ENCODE results near the gene FOXN3.

Gene FOXN3

DNA sequence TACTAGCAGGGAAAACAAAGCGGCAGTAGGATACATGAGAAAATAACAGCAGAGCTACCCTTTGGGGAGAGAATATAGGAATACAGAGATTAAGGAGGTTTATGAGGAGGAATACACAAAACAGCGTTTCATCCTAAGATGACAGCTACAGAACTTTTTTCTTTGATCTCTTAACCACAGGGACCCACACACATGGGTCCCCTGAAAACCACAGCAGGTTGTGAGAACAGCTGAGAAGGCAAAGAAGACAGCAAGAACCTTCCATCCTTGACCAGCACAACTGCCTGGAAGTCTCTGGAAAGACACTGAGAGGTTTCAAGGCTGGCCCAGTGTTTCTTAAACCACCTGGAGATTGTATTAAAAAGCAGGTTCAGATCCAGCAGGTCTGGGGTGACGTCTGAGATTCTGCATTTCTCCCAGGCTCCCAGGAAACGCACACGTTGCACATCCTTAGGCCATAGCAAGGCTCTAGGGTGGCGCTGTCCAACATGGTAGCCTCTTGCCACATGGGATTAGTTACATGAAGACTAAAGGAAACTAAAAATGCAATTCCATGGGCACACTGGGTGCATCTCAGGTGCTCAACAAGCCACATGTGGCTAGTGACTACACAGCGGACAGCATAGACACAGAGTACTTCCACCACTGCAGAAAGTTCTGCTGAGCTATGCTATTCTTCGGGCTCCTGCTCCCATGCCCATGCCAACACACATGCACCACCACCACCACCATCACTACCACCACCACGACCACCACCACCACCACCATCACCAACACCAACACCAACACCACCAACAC lies 92.3 kb downstream of the FOXN3 start:
- TF ChIP-seq, protein P1, sequence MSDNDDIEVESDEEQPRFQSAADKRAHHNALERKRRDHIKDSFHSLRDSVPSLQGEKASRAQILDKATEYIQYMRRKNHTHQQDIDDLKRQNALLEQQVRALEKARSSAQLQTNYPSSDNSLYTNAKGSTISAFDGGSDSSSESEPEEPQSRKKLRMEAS (IDR thresholded peaks at IDR 0.05; ENCODE audit: low read depth, low read length): no peak
- TF ChIP-seq, protein P2, sequence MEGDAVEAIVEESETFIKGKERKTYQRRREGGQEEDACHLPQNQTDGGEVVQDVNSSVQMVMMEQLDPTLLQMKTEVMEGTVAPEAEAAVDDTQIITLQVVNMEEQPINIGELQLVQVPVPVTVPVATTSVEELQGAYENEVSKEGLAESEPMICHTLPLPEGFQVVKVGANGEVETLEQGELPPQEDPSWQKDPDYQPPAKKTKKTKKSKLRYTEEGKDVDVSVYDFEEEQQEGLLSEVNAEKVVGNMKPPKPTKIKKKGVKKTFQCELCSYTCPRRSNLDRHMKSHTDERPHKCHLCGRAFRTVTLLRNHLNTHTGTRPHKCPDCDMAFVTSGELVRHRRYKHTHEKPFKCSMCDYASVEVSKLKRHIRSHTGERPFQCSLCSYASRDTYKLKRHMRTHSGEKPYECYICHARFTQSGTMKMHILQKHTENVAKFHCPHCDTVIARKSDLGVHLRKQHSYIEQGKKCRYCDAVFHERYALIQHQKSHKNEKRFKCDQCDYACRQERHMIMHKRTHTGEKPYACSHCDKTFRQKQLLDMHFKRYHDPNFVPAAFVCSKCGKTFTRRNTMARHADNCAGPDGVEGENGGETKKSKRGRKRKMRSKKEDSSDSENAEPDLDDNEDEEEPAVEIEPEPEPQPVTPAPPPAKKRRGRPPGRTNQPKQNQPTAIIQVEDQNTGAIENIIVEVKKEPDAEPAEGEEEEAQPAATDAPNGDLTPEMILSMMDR (IDR thresholded peaks at IDR 0.05; ENCODE audit: low read depth, low read length): no peak
- TF ChIP-seq POLR2A (IDR thresholded peaks at IDR 0.05; ENCODE audit: extremely low read depth, insufficient read length) (no peak), MYC (IDR thresholded peaks at IDR 0.05; ENCODE audit: low read depth, low read length) (no peak)
- DNase-seq (ENCODE audit: low read depth): no peak
- H3K4me3 ChIP-seq (ENCODE audit: low read depth, low read length): no peak overlapping the region

DNA sequence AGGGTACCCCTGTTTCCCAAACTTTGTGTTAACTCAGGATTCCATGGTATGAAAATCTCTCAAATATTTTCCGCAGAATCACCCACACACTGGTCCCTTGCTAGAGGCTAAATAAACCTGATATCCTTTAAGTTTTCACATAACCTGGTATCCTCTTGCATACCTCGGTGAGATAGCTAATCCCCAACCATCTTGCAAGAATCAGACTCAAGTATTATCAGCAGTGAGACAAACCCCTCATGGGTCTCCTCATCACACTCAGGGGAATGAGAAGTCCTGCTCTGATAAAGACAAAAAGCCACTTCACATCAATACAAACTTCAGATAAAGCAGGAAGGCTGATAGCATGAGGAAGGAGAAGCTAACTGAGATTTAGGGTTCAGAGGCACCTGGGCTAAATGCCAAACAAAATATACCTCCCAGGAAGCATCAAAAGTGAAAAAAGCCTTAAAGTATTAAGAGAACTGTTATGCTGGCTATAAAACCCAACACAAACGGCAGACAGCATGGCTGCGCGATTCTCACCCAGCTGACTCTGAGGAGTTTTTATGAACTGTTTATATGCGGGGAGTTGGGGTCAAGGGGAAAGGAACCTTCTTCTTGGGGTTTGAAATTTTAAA lies 96.5 kb downstream of the FOXN3 start:
- no peak for DNase-seq (ENCODE audit: low read depth)
- H3K4me3 ChIP-seq (ENCODE audit: low read depth, low read length): no peak overlapping the region
- TF ChIP-seq POLR2A (IDR thresholded peaks at IDR 0.05; ENCODE audit: extremely low read depth, insufficient read length): no peak
- TF ChIP-seq, protein P1 (IDR thresholded peaks at IDR 0.05; ENCODE audit: low read depth, low read length): no peak
- TF ChIP-seq MYC (IDR thresholded peaks at IDR 0.05; ENCODE audit: low read depth, low read length): no peak

DNA sequence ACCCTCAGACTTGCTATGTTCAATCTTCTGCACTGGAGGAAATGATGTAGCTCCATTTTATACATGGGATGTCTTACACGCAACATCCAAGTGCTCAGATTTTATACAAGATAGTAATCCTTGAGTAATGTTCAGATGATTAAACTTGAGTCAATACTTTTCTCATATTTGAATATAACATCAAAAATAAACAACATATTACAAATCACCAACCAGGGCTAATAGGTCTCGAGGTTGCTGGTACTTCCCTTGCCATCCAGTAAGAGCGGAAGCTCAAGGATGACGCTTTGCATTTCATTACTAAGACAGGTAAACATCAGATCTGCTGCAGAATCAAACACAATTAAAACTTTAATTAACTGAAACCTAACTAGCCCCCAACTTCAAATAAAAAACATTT lies 97.3 kb downstream of the FOXN3 start:
- no peak overlapping the region for H3K4me3 ChIP-seq (ENCODE audit: low read depth, low read length)
- TF ChIP-seq, protein P1 (IDR thresholded peaks at IDR 0.05; ENCODE audit: low read depth, low read length): no peak
- TF ChIP-seq MYC (IDR thresholded peaks at IDR 0.05; ENCODE audit: low read depth, low read length): no peak
- TF ChIP-seq, protein P2 (IDR thresholded peaks at IDR 0.05; ENCODE audit: low read depth, low read length): no peak
- DNase-seq (ENCODE audit: low read depth): no peak

DNA sequence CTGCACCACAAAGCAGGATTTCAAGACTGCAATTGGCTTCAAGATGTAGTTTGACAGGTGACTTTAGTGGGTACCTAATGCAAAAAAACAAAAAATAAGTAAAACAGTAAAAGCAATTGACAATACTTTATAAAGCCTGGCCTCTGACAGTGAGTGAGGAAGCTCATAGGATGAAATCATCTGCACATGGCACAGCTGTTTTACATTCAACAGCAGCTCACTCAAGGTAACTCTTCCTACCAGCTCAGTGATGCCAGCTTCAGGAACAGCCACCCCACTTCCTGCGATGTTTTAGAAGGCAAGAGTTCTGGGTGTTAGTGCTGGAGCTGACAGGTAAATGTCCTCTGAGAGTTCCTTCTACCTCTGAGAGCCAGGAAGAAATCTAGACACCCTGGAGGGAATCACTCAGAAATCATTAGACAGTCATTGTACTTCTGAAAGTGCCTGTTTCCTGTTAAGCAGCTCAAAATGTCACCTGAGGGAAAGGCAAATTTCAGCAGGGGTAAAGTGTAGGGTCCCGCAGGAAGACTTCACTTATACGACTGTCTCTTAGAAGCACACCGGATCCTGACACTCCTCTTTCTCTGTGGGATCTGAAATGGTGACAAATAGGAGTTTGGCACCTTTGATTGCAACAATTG lies 99.9 kb downstream of the FOXN3 start:
- DNase-seq (ENCODE audit: low read depth): no peak
- TF ChIP-seq, protein P1 (IDR thresholded peaks at IDR 0.05; ENCODE audit: low read depth, low read length): no peak
- TF ChIP-seq MYC (IDR thresholded peaks at IDR 0.05; ENCODE audit: low read depth, low read length): no peak
- TF ChIP-seq, protein P2 (IDR thresholded peaks at IDR 0.05; ENCODE audit: low read depth, low read length): no peak
- TF ChIP-seq POLR2A (IDR thresholded peaks at IDR 0.05; ENCODE audit: extremely low read depth, insufficient read length): no peak
- H3K4me3 ChIP-seq (ENCODE audit: low read depth, low read length): no peak overlapping the region

DNA sequence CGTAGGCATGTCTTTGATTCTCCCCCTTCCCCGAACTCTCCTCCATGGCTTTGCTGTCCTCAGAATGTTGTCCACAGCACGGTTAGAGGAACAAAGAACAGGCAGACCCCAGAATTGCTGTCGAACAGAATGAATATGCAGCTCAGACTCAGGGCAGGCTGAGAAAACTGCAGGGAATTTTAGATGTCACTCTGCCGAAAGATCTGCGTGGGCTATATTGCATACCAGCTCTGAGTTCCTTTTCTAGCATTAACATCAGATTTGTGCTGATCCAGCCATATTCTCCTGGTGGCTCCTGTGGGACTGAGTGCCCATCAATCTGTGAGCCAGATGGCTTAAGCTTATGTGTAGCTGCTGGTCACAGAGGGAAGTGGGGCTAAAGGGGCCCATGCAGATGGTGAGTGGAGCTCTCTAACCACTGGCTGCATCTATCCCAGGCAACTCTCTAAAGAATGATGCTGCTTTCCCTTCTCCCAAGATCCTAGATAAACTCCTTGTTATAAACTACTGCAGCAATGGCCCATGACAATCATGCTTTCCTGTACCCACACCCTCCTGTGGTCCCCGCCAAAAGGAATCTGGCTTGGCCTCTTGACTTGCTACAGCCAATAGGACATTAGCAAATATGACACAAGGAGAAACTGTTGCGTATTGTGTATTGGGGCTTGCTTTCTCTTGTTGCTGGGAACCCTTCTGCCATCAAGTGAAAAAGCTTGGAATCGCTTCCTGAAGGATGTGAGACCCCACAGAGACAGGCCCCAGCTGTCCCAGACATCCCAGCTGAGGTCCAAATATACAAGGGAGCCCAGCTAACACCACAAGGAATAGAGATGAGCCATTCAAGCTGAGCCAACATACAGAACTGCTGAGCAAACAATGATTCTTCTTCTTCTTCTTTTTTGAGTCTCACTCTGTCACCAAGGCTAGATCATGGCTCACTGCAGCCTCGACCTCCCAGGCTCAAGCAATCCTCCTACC lies 101.3 kb downstream of the FOXN3 start:
- no peak for DNase-seq (ENCODE audit: low read depth)
- no peak overlapping the region for H3K4me3 ChIP-seq (ENCODE audit: low read depth, low read length)
- TF ChIP-seq, protein P1 (IDR thresholded peaks at IDR 0.05; ENCODE audit: low read depth, low read length): no peak
- TF ChIP-seq, protein P2 (IDR thresholded peaks at IDR 0.05; ENCODE audit: low read depth, low read length): no peak
- TF ChIP-seq MYC (IDR thresholded peaks at IDR 0.05; ENCODE audit: low read depth, low read length) (no peak), POLR2A (IDR thresholded peaks at IDR 0.05; ENCODE audit: extremely low read depth, insufficient read length) (no peak)
